Left colon (tissue), 2 donors: ENCODE results near the gene FAM13A. TPM values are rescaled to one million over a fixed set of nuclear protein-coding genes. Genes with fewer than 3 reads are reported as not detected.
A peak's percentile ranks its signal among the peaks of the same experiment; 100 is the strongest.

Source experiments
- ATAC-seq: fragments of 200-7000 bp; cut with Tn5 transposase; one replicate; pipeline ENCODE4 v1.9.1; 2020; ENCODE audit warnings: mild to moderate bottlenecking, moderate library complexity
- DNase-seq, 2 donors: peaks; one replicate each; pipeline ENCODE4 v3.0.0-alpha.2; 2020
- intact Hi-C, 2 donors: fragments of 100-400 bp; cut with DNase I in 1 of 2; cut with micrococcal nuclease in 1 of 2; formaldehyde crosslinking; loops; one replicate each; pipeline versions ENCODE4 v1.11.2 to v1.14.0; 2022; cut with DNase I, micrococcal nuclease
- total RNA-seq, 2 donors: library from RNA; stranded (reverse); fragmentation: NEBNext Ultra II Directional; extraction: Animal tissue kit (Norgen Biotek cat#: 25700); gene quantifications; one replicate each; pipeline ENCODE4 v1.2.1, GENCODE V29; 2021
- donor health status: DM: no; HTN: no; CAD: no.
- donor health status: DM: yes; HTN: yes; CAD: no.

FAM13A gene
- total RNA-seq, 2 donors from 2014 or later: 34.3 to 80.3 TPM

DNA sequence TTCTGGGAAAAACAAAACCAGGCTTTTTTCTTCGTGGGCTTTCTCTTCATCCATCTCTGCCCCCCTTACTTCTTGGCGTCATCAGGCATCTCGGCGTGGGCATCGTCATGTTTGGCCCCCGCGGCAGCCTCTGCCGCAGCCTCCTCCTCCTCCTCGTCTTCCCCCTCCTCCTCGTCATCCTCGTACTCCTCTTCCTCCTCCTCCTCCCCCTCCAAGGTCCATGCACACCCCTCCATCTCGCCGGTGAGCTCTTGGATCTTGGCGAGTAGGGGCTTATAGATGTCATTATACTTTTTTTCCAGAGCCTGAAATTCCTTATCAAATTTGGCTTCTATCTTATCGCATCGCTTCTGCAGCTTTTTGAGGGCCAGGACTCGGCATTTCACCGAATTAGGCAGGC, 359.8 kb downstream of the FAM13A start:
- intact Hi-C loops: no loop called here
- ATAC-seq (peak; percentile 21), DNase-seq (peak in 1 of 2 donors; percentile 10)

DNA sequence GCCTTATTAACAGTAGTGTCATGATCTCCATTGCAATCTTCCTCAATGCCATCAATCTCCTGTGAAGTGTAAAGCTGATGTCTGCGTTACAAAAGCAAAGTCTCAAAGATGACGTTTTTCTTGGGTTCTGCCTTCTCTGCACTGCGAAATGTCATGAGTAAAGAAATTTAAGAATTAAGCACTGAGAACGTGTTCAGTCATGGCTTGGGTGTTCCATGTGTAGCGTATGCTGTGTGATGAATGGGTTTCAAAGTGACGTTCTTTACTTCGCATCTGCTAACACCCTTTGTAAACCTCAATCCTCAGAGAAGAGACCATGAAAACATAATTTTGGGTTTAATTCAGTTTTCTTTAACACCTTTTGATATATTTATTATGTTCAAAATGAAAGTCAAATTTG, 360.4 kb downstream of the FAM13A start:
- DNase-seq: no peak
- intact Hi-C loops: no loop called here

GRCh38 chr4:88693792-88694191, 363.2 kb downstream of the FAM13A start:
- ATAC-seq: no peak
- DNase-seq: no peak
- intact Hi-C loops: no loop called here

More for the DNA sequence above, 360.4 kb downstream of the FAM13A start:
- ATAC-seq: no peak

- DNase-seq (no peak), ATAC-seq (no peak)
- intact Hi-C loops: no loop called here
Observed at GRCh38 chr4:88690355-88690754, 366.6 kb downstream of the FAM13A start.

- ATAC-seq: no peak
- no peak for DNase-seq
- intact Hi-C loops: no loop called here
Observed at GRCh38 chr4:88681209-88681608, 375.8 kb downstream of the FAM13A start.

Other genes starting within 250 kb of the FAM13A start
- 1 to 10 TPM; 5.2 to 5.3 TPM for gene TIGD2, start 54.3 kb upstream of the FAM13A start, total RNA-seq